Measurements from ENCODE around the gene ELOVL1.
"Not testable (repeated sequence)": the region's sequence is repeated elsewhere in the genome, so short reads cannot be mapped to it uniquely, and the experiment has no call there.

The ELOVL1 gene

GRCh38 chr1:43367904-43368645 is at the start of gene ELOVL1:
TSS of gene ELOVL1 (minus strand) at chr1:43368011. CDS start at chr1:43365609, 2,402 bp downstream.
- peak; percentile 93 for DNase-seq (ENCODE audit: low spot score)

GRCh38 chr1:43415901-43416300 is 48.1 kb upstream of the ELOVL1 start:
- DNase-seq (ENCODE audit: low spot score) = no peak

- peak; percentile 47 for DNase-seq (ENCODE audit: low spot score)
Measured at GRCh38 chr1:43414634-43415223, 46.9 kb upstream of the ELOVL1 start.

- DNase-seq (ENCODE audit: low spot score) = not testable (repeated sequence)
Measured at GRCh38 chr1:43413426-43413825, 45.6 kb upstream of the ELOVL1 start.

GRCh38 chr1:43410571-43410970 is 42.8 kb upstream of the ELOVL1 start:
- DNase-seq (ENCODE audit: low spot score) = no peak

- no peak for DNase-seq (ENCODE audit: low spot score)
Measured at GRCh38 chr1:43405876-43406234, 38.0 kb upstream of the ELOVL1 start.

- no peak for DNase-seq (ENCODE audit: low spot score)
Measured at GRCh38 chr1:43405219-43405875, 37.5 kb upstream of the ELOVL1 start.

- DNase-seq (ENCODE audit: low spot score) = no peak
Measured at GRCh38 chr1:43404353-43404752, 36.5 kb upstream of the ELOVL1 start.

GRCh38 chr1:43402089-43402865 is 34.5 kb upstream of the ELOVL1 start:
- DNase-seq (ENCODE audit: low spot score) = no peak

GRCh38 chr1:43400441-43400840 is 32.6 kb upstream of the ELOVL1 start:
- DNase-seq (ENCODE audit: low spot score) = not testable (repeated sequence)

GRCh38 chr1:43398227-43398626 is 30.4 kb upstream of the ELOVL1 start:
- DNase-seq (ENCODE audit: low spot score) = no peak

GRCh38 chr1:43396059-43396458 is 28.2 kb upstream of the ELOVL1 start:
- no peak for DNase-seq (ENCODE audit: low spot score)

- DNase-seq (ENCODE audit: low spot score) = no peak
Measured at GRCh38 chr1:43395523-43395922, 27.7 kb upstream of the ELOVL1 start.

- no peak for DNase-seq (ENCODE audit: low spot score)
Measured at GRCh38 chr1:43392702-43393101, 24.9 kb upstream of the ELOVL1 start.

GRCh38 chr1:43389326-43390313 is 21.8 kb upstream of the ELOVL1 start, which contains the start of the genes MED8 and SZT2:
TSS of gene MED8 (minus strand) at chr1:43389800. CDS start at chr1:43389764, 36 bp downstream.
TSS of gene SZT2 (plus strand) at chr1:43389899. CDS start at chr1:43389969, 70 bp downstream.
- DNase-seq (ENCODE audit: low spot score) = peak; percentile 95

- no peak for DNase-seq (ENCODE audit: low spot score)
Measured at GRCh38 chr1:43388613-43389012, 20.8 kb upstream of the ELOVL1 start.

GRCh38 chr1:43387976-43388599 is 20.3 kb upstream of the ELOVL1 start:
- DNase-seq (ENCODE audit: low spot score) = no peak

- DNase-seq (ENCODE audit: low spot score) = no peak
Measured at GRCh38 chr1:43386676-43387075, 18.9 kb upstream of the ELOVL1 start.

- peak; percentile 82 for DNase-seq (ENCODE audit: low spot score)
Measured at GRCh38 chr1:43383449-43383848, 15.6 kb upstream of the ELOVL1 start.

GRCh38 chr1:43382027-43382779 is 14.4 kb upstream of the ELOVL1 start:
- peak; percentile 96 for DNase-seq (ENCODE audit: low spot score)
